HUES64 (cell line): ENCODE measurements around the gene TMED4.

Experiments used
- H3K27ac ChIP-seq: 2 replicates; pipeline ENCODE4 v1.7.0; 2013; ENCODE audit warnings: low read depth, low read length, inconsistent platforms
- H3K27me3 ChIP-seq: 2 replicates; pipeline ENCODE4 v1.6.1; 2013; ENCODE audit warnings: mild to moderate bottlenecking, low read length; ENCODE audit not compliant: insufficient read depth
- H3K36me3 ChIP-seq: 2 replicates; pipeline ENCODE4 v1.6.1; 2013; ENCODE audit warnings: mild to moderate bottlenecking, low read length; ENCODE audit not compliant: insufficient read depth
- H3K4me1 ChIP-seq: 2 replicates; pipeline ENCODE4 v1.6.1; 2013; ENCODE audit warnings: mild to moderate bottlenecking, low read length, moderate library complexity; ENCODE audit not compliant: insufficient read depth
- H3K4me3 ChIP-seq: 2 replicates; pipeline ENCODE4 v1.5.1; 2013; ENCODE audit warnings: mild to moderate bottlenecking, low read length, moderate library complexity
- H3K9ac ChIP-seq: 2 replicates; pipeline ENCODE4 v1.6.1; 2013; ENCODE audit warnings: mild to moderate bottlenecking, low read depth, low read length
- H3K9me3 ChIP-seq: 2 replicates; pipeline ENCODE4 v1.6.1; 2013; ENCODE audit warnings: low read depth, low read length; ENCODE audit not compliant: insufficient read depth
- WGBS: fragments of 150-250, 120-280 bp; methylation state at CpG from one replicate; pipeline ENCODE4 v1.1.7; 2013; ENCODE audit warnings: missing lambda C conversion rate; 5-methylcytosine and 5-hydroxymethylcytosine counted together

TMED4 gene

GRCh38 chr7:44580945-44581878 is 819 bp downstream of the TMED4 start:
- H3K9me3 ChIP-seq, result no peaks in the 10 kb centered on the region
- H3K27ac ChIP-seq, result peak overlapping the region; percentile 52
- peaks cover 35% of the 10 kb centered on the region for H3K36me3 ChIP-seq
- no peaks in the 10 kb centered on the region for H3K27me3 ChIP-seq
- 31% methylated on average over 30 of the region's 30 CpGs for WGBS
- H3K4me3 ChIP-seq, result peak overlapping the region; percentile 91
- peaks cover 6% of the 10 kb centered on the region; the same call in 1 of the 2 replicates for H3K4me1 ChIP-seq
- H3K9ac ChIP-seq, result peak overlapping the region; percentile 84

DNA sequence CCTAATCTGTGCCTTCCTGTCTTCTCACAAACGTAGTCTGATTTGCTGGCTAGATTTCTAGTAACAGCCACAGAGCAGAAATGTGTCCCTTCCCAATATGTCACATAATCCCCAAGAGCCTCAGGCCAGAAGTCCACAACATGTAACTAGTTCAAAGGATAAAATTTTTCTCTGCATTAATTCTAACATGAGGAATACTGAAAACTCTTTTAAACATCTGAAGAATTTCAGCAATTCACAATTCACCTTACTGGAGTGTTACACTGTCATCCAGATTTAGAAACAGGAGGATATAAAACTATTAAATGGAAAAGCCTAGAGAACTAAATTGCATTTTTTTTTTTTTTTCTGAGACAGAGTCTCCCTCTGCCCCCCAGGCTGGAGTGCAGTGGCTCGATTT is 5.8 kb downstream of the TMED4 start:
- H3K27me3 ChIP-seq, result no peaks in the 10 kb centered on the region
- peaks cover 65% of the 10 kb centered on the region for H3K36me3 ChIP-seq
- no peak overlapping the region for H3K27ac ChIP-seq

GRCh38 chr7:44575054-44575453 is 7.0 kb downstream of the TMED4 start:
- H3K27me3 ChIP-seq, result no peaks in the 10 kb centered on the region
- H3K36me3 ChIP-seq, result peaks cover 66% of the 10 kb centered on the region
- H3K27ac ChIP-seq, result no peak overlapping the region
- H3K4me3 ChIP-seq, result peak overlapping the region; percentile 93
- H3K9me3 ChIP-seq, result no peaks in the 10 kb centered on the region
- no peak overlapping the region for H3K9ac ChIP-seq
- peaks cover 4% of the 10 kb centered on the region; the same call in 1 of the 2 replicates for H3K4me1 ChIP-seq

More for the DNA sequence above, 5.8 kb downstream of the TMED4 start:
- Histone ChIP-seq H3K4me1 (peaks cover 9% of the 10 kb centered on the region; the same call in 1 of the 2 replicates), H3K9me3 (no peaks in the 10 kb centered on the region), H3K4me3 (no peak overlapping the region), H3K9ac (no peak overlapping the region)
- WGBS, result 90% methylated on average over 2 of the region's 2 CpGs

GRCh38 chr7:44574287-44574872 is 7.7 kb downstream of the TMED4 start:
- 45% methylated on average over 14 of the region's 18 CpGs for WGBS
- peaks cover 66% of the 10 kb centered on the region for H3K36me3 ChIP-seq
- H3K4me1 ChIP-seq, result peaks cover 4% of the 10 kb centered on the region; the same call in 1 of the 2 replicates
- H3K27me3 ChIP-seq, result no peaks in the 10 kb centered on the region
- peak overlapping the region; percentile 82; the same call in 1 of the 2 replicates for H3K27ac ChIP-seq
- H3K9ac ChIP-seq, result peak overlapping the region; percentile 92
- H3K9me3 ChIP-seq, result no peaks in the 10 kb centered on the region
- H3K4me3 ChIP-seq, result peak overlapping the region; percentile 93

GRCh38 chr7:44573464-44574286 is 8.4 kb downstream of the TMED4 start, which contains the start of gene DDX56:
Gene DDX56 (minus strand): TSS chr7:44573908. CDS start chr7:44573895, 13 bp downstream.
- peaks cover 66% of the 10 kb centered on the region for H3K36me3 ChIP-seq
- WGBS, result 15% methylated on average over 74 of the region's 74 CpGs
- H3K4me3 ChIP-seq, result peak within 1 kb of the TSS; percentile 93
- no peaks in the 10 kb centered on the region for H3K27me3 ChIP-seq
- H3K9ac ChIP-seq, result peak within 1 kb of the TSS; percentile 92
- peaks cover 4% of the 10 kb centered on the region; the same call in 1 of the 2 replicates for H3K4me1 ChIP-seq
- no peaks in the 10 kb centered on the region for H3K9me3 ChIP-seq
- H3K27ac ChIP-seq, result peak within 1 kb of the TSS; percentile 82

- WGBS, result 81% methylated on average over 5 of the region's 5 CpGs
- H3K36me3 ChIP-seq, result peaks cover 67% of the 10 kb centered on the region
- peak overlapping the region; percentile 93 for H3K4me3 ChIP-seq
- no peak overlapping the region for H3K27ac ChIP-seq
- H3K9me3 ChIP-seq, result no peaks in the 10 kb centered on the region
- H3K4me1 ChIP-seq, result peaks cover 4% of the 10 kb centered on the region; the same call in 1 of the 2 replicates
- peak overlapping the region; percentile 92 for H3K9ac ChIP-seq
- no peaks in the 10 kb centered on the region for H3K27me3 ChIP-seq
Measured at GRCh38 chr7:44572771-44573170, 9.3 kb downstream of the TMED4 start.

DNA sequence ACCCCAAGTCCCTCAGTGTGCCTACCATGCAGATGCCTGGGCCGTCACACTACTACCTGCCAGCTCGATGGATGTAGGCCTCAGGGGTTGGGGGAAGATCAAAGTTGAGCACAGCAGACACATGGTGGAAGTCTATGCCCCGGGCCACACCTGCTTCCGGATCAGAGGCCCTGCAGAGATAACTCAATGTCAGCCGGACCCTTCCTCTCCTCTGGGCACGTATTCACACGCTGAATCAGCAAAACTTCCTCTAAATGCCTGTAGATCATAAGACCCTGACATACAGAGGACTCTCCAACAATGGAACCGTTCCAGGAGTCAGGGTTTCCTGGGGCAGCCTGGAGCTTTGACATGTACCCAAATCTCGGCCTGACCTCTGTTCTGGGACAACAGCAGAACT is 12.1 kb downstream of the TMED4 start:
- H3K4me3 ChIP-seq, result no peak overlapping the region
- H3K27ac ChIP-seq, result no peak overlapping the region
- no peaks in the 10 kb centered on the region for H3K9me3 ChIP-seq
- H3K36me3 ChIP-seq, result peaks cover 81% of the 10 kb centered on the region
- 94% methylated on average over 9 of the region's 9 CpGs for WGBS
- no peaks in the 10 kb centered on the region for H3K27me3 ChIP-seq
- peaks cover 4% of the 10 kb centered on the region; the same call in 1 of the 2 replicates for H3K4me1 ChIP-seq
- no peak overlapping the region for H3K9ac ChIP-seq

- Histone ChIP-seq H3K9ac (no peak overlapping the region), H3K27me3 (no peaks in the 10 kb centered on the region), H3K4me3 (no peak overlapping the region), H3K27ac (no peak overlapping the region), H3K4me1 (peaks cover 4% of the 10 kb centered on the region; the same call in 1 of the 2 replicates), H3K9me3 (no peaks in the 10 kb centered on the region), H3K36me3 (peaks cover 88% of the 10 kb centered on the region)
- WGBS, result 95% methylated on average over 17 of the region's 17 CpGs
Measured at GRCh38 chr7:44568771-44569560, 13.1 kb downstream of the TMED4 start.

DNA sequence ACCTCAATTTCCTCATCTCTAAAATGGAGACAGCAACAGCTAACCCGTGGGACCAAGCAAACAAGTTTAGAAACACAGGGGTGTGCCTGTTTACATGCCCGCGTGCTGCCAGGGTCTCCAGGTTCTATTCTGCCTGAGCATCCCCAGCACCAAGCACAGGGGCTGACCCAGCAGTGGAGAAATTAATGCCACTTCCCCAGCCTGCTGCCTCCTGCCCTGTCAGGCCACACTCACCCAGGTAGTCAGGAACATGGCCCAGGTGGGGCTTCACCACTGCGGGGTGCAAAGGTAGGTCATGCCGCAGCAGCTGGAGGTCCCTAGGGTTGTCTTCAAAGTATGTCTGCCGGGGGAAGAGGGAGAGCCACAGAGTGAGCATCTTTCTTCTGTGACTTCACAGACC is 14.1 kb downstream of the TMED4 start:
- H3K9me3 ChIP-seq, result no peaks in the 10 kb centered on the region
- H3K4me1 ChIP-seq, result peaks cover 2% of the 10 kb centered on the region; the same call in 1 of the 2 replicates
- peaks cover 88% of the 10 kb centered on the region for H3K36me3 ChIP-seq
- no peaks in the 10 kb centered on the region for H3K27me3 ChIP-seq
- no peak overlapping the region for H3K9ac ChIP-seq
- H3K27ac ChIP-seq, result no peak overlapping the region
- 95% methylated on average over 6 of the region's 6 CpGs for WGBS
- H3K4me3 ChIP-seq, result no peak overlapping the region

GRCh38 chr7:44566680-44567079 is 15.4 kb downstream of the TMED4 start:
- WGBS, result 95% methylated on average over 5 of the region's 5 CpGs
- peaks cover 76% of the 10 kb centered on the region for H3K36me3 ChIP-seq
- H3K9ac ChIP-seq, result no peak overlapping the region
- H3K9me3 ChIP-seq, result no peaks in the 10 kb centered on the region
- H3K4me3 ChIP-seq, result no peak overlapping the region
- H3K4me1 ChIP-seq, result no peaks in the 10 kb centered on the region
- H3K27ac ChIP-seq, result no peak overlapping the region
- H3K27me3 ChIP-seq, result no peaks in the 10 kb centered on the region
